NCI-H526 treated with DMSO at 0.1 percent for 48 hours (cell line): ENCODE results near the gene ZFP62.

ENCODE experiments used
- DNase-seq: peaks from one replicate; lab custom pipeline; 2025; lab: John Stamatoyannopoulos, UW

The ZFP62 gene

DNA sequence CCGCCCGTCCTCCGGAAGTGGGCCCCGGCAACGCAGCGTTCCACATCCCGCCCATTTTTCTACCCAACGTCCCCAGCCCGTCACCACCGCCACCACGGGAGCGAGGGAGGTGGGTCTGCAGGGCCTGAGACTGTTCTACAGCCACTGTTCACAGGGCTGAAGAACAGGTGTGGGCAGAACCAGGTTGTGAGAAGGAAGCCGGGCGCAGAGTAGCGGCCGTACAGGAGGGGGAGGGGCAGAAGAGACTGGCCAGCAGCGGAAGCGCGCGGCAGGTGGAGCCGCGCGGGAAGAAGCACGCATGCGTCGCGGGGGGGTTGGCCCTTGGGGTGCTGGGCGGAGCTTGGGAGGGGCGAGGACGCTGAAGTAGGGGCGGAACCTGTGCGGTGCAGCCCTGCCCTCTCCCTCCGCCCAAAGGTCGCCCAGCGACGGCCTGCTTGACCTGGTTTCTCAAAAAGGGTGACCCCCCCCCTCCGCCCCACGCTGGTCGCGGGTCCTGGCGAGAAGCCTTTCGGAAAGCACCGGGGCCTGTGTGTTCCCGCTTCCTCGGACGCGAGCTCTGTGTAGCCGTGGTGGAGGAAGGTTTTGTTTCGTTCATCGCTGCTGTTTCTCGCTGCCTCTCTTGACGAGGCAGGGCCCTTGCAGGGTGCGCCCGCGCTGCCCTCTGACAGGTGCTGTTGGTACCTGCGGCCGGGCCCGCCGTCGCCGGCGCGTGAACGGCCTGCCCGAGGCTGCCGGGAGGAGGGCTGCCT is 50.7 kb downstream of the ZFP62 start:
- DNase-seq: peak; percentile 84

DNA sequence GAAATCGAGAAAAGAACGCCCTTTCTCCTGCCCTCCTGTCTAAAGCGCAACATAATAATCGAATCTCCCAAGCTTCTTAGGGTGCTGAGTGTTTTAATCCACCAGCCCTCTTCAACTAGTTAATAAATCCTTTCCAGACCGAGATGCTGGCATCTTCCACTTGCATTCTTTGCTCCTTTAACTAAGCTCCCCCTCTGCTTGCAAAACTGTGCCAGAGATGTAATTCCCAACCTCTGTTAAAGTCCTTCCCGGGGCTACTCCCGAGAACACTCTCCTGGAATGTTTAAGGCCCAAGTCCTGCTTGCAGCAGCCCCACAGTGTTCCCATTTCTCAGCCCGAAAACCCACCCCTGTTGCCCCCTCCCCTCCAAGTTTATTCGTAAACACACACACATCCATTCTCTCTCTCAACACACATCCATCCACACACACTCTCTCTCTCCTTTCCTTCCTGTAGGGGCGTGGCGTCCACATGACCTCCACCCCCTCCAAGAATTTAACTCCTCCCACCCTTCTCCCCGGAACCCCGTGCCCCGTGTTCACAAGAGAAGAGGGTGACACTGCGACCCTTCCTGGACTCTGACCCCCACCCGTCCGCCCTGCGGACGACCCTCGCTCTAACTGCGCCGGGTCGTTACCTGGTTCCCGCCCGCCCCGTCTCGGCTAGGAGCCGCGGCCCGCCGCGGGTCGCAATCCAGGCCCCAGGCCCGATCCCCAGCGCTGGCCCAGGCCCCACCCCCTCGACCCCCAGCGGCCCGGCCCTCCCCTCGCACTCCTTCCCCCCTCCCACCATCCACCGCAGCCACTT is 51.5 kb downstream of the ZFP62 start:
- DNase-seq: peak; percentile 55

DNA sequence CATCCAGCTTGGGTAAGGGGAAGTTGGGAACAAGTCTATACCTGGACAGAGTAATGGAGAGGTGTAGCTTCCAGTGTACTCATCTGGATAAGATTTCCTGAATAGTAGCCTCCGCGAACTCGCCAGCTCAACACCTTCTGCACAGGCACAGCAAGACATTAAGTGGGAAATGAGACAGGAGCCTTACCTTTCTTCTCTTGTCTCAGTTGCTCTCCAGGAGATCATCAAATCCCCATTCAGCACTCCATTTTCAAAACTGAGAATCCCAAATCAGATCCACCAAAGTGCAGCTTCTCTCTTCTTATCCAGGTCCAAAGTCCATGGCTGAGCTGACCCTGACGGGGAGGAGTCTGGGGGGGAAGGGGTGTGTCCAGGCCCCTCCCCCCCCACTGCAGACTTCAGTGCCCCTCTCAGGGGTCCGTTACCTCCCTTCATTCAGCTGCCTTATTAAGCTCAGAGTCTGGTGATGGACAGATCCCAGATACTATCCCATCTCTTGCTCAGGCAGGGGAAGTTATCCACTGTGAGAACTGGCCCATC is 52.5 kb downstream of the ZFP62 start:
- DNase-seq: no peak

DNA sequence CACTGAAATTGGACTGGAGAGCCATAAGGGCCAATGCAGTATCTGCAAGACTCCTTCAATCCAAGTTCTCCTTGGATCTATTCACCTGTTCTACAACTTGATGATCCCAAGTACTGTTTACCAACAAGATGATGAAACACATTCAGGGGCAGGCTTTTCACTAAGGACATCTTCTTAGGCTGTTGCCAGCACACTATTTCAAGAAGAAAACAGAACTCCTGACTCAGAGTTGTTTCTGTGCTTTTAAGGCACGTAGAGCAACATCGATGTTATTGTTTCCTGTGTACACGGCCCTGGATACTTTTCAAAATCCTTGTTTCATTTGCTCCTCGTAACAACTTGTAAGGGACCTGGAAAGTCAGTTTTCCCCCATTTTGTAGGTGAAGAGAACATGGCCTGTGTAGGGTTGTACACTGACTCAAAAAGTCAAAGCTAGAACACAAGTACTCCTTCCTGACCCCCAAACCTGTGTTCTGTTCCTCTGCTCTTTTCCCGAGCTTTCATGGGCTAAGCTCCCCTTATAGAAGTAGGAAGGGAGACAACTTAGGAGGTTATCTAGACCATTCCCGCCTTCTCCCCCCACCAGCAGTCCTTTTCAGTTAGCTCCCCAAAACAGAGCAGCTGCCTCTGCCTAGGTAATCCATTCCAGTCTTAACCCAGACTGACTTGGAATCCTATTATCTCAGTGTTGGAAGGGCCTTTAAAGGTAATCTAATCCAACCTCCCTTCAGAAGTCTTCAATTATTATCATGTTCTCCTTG is 53.2 kb downstream of the ZFP62 start:
- no peak for DNase-seq

DNA sequence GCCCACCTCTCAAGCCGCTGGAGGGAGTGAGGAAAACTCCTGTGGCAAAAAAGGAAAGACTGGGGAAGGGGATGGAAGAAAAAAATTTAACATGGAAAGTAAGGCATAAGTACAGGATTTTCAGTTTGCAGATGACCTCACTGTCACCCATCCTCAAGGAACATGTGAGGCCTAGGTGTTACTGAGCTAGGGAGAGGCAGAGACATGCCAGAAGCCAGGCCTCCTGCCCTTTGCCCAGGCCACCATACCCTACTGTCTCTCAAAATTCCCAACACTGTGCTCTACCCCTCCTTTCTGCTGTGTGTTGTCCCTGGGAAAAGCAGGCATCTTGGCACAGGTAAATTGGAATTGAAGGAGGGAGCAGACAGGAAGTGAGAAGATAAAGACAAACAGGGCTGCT is 54.0 kb downstream of the ZFP62 start:
- DNase-seq: no peak

DNA sequence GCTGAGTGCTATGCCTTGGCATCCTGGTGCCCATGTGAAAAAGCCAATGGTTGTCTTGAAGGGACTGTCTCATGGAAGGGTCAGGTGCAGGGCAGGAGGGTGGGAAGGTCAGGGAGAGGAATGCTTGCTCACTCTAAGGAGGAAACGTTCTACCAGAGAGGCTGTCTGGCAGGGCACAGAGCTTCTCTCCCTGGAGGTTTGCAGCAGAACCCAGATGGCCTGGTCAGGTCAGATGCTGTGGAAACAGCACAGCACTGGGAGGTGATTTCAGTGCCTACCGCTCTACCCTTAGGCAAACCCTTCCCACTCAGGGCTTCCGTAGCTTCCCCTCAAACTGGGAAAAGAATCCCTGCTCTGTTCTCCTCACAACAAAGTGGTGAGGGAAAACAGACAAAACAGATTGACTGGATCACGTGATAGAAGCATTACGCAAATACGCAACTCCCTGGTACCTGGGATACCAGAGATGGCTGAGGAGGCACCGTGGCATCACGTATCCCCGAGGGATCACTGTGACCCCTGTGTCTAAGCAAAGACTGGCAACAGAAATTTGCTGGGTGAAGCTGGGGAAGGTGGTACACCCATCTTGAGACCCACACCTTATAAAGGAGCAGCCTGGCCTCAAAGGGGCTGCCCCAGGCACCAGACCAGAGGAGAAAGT is 54.6 kb downstream of the ZFP62 start:
- DNase-seq: no peak

DNA sequence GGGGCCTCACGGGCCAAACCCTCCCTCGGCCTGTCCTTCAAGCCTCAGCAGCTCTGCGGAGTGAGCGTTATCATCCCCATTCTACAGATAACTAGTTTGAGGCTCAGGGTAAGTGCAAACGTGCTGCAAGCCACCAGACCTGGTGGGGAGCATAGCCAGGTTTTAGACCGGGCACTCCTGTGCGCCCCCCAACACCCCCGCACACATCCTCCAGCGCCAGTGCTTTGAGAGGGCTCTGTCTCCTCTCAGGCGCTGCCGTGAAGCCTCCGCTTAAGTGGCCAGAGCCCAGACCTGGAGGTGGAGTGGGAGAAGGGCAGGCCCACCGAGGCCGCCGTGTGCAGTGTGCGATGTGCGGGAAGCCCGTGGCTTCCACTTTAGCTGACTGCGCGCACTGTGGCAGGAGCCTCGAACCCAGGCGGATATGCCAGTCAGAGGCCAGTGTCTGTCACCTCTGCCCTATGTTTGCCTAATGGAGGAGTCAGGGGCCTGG is 56.9 kb downstream of the ZFP62 start:
- DNase-seq: no peak

DNA sequence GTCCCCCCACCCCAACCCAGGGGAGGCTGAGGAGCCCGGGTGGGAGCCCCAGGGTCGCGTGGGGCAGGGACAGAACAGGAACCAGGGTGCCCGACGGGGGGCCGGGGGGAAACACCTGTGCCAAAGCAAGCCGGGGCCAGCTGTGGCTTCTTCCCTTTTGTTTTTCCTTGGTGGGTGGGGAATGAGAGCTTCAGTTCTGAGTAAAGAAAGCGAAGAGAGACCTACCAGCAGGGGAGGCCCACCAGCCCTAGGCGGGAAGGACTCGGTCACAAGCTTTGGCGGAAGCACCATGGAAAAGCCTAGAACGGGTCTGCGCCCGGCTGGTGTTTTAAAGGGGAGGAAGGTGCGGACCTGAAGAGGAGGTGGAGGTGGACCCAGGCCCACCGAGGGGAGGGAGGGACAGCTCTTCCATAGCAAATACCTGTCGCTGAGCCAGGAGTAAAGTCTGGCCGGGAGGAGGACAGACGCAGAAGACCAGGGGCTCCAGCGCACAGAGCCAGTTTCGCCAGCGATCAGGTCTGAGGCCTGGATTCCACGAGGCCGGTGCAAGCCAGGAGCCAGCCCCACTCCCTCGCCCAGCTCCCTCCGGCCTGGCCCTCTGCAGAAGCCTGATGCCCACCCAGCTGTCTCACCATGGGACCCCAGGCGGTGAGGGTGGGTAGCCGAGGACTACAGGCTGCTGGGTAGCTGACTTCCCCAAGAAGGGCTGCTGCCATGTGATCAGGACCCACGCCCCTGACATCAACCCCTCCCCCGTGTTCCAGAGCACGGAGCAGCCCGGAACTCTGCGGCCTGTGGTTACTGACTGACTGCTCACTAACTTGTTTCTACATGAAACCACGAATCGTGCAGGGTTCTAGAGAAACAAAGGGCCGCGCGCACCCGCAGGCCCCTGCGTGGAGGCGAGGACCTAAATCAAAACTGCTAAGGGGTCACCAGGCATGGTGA is 57.6 kb downstream of the ZFP62 start:
- no peak for DNase-seq

DNA sequence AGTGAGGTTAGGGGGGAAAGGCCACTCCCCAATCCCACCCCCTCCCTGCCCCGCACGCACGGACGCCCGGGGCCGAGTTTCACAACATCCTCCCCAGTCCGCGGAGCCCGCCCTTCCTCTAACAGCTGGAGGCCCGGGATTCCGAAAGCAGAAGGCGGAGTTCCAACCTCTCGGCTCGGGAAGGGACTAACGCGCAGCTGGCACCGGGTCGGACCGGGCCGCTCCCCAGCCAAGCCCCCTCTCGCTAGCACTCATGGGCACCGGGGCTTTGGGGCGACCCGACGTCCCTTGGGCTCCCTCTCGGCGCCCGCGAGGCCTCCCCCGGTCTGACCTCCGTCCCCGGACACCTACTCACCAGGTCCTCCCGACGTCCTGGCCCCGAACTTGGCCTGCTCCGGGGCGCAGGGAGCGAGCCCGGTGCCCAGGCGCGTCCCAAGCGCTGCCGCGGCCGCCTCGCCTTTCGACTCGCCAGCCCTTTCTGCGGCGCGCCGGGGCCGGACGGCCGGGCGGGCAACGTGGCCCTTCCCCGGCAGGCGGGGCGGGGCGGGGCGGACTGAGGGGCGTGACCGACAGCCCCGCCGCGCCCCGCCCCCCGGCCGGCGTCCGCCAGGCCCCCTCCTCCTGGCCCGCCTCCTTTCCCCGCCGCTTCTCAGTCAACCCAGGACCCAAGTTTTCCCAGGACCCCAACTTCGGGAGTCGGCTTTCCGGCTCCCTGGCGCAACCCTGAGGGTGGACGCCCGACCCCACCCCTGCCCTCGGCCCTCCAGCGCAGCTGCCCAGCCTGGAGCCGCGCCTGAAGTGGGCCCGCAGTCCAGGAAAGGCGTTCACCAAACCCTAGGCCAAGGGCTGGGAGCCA is 58.5 kb downstream of the ZFP62 start, which contains the start of gene MGAT1:
Gene MGAT1 (minus strand): TSS at position 482 of the 856 bp plus-strand sequence. CDS start 9,835 bp downstream, outside the sequence.
- no peak for DNase-seq

DNA sequence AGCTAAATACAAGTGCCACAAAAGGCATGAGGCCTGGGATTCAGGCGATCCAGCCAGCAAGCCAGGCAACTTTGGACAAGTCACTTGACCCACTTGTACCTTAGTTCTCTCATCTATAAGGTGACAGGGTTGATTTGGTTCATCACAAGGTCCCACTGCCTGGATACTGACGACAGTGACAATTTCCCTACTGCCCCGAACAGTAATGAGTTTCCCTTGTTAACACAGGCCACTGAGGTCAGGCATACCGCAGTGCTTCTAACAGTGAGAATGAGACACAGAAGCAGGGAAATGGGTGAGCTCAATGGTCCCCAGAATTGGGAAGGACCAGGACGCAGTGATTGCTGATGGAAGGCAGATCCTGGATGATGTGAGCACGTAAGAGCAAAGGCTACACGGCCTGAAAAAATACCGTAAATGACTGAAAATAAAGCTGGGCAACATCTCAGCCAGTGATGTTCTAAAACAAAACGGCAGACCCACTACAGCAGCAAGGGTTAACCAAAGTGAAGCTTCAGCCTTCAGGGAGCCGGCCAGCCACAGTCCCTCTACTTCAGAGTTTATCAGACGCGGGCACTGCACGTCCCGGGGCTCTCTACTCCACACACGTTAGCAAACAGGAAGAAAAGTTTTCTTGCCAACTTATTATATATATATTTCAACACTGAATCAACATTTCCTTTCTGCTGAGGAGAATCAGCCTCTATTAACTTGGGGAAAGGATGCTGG is 59.3 kb downstream of the ZFP62 start:
- no peak for DNase-seq

DNA sequence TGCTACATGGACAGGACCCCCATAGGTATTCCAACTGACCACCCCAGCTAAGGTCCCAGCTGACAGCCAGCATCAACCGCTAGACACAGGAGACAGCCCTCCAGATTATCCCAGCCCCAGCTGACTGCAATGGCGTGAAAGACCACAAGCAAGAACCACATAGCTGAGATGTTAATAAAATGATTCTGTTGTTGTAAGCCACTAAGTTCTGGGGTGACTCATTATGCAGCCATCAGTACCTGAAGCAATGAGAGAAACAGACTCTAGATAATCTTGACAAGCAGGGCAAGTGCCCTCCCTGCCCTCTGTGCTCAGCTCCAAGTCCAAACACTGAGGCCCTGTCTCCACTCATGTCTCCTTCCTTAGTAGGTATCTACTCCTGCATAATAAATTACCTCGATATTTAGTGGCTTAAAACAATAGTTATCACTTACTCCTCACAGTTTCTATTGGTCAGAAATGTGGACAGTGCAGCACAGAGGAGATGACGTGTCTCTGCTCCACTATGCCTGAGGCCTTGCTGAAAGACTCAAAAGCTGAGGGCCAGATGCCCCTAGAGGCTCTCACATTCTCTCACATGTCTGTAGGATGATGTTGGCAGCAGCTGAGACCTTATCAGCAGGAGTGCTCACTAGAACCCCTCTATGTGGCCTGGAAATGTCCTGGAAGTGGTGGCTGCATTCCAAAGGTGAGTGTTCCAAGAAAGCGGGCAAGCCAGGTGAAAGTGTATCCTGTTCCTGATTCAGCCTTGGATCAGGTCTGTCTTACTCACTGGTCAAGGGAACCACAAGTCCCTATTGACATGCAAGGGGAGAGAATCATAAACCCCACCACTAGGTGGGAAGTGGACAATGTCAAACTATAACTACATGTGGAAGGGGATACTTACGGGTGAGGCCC is 60.9 kb downstream of the ZFP62 start:
- DNase-seq: no peak

DNA sequence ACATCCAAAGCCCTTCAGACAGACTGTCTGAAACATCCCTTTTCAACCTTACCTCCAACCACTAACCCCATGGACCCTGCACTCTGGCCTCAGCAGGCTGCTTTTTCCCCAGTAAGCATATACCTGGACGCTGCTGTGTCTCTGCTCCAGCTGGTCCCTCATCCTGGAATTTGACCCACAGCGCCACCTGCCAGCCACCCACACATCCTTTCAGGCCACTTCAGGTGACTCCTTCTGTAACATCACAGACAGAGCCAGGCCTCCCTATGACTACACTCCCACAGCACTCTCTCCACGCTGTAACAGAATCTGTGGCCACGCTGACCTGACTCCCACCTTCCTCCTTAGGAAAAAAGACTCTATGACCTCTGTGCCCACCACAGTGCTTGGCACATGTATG is 61.9 kb downstream of the ZFP62 start:
- no peak for DNase-seq

DNA sequence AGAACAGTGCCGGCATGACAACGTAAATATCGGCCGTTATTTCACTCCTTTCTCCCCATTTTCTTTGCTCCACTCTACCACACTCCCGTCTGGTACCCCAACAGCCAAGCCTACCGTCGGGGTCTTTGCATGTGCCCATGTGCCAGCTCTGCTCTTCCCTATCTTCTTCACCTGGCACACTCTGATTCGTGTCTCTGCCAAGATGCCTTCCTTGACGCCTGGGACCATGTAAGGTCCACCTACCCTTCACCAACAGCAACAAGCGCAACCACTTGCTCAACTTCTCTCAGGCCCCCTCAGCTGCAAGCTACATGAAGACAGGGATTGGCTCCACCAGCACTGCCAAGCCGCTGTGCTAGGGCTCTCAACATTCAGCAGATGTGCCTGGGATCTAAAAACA is 62.9 kb downstream of the ZFP62 start:
- DNase-seq: no peak
